Smooth muscle cell (in vitro differentiated cells): Measurements from ENCODE around the gene MYO1G. TPM values are rescaled to one million over a fixed set of nuclear protein-coding genes. Genes with fewer than 3 reads are reported as not detected.

Experiments
- DNase-seq: peaks from one replicate; lab custom pipeline; 2025; ENCODE audit not compliant: unreplicated experiment; lab: John Stamatoyannopoulos, UW
- H2AFZ ChIP-seq: fragments of 200-600 bp; sonication (generic); 2 replicates; pipeline ENCODE4 v1.6.0; 2016; ENCODE audit warnings: antibody characterized with exemption, low read depth, mild to moderate bottlenecking
- H3F3A ChIP-seq: fragments of 200-600 bp; sonication (generic); 2 replicates; pipeline ENCODE4 v1.6.0; 2017; ENCODE audit warnings: antibody characterized with exemption, low read depth
- H3K27ac ChIP-seq: fragments of 200-600 bp; sonication (generic); 2 replicates; pipeline ENCODE4 v1.5.1; 2016; ENCODE audit warnings: low read depth, mild to moderate bottlenecking
- H3K27me3 ChIP-seq: fragments of 200-600 bp; sonication (generic); 2 replicates; pipeline ENCODE4 v1.6.1; 2016; ENCODE audit warnings: low read depth, mild to moderate bottlenecking
- H3K36me3 ChIP-seq: fragments of 200-600 bp; sonication (generic); 2 replicates; pipeline ENCODE4 v1.5.1; 2016; ENCODE audit warnings: low read depth
- H3K4me1 ChIP-seq: fragments of 200-600 bp; sonication (generic); 2 replicates; pipeline ENCODE4 v1.5.1; 2016; ENCODE audit warnings: low read depth
- H3K4me2 ChIP-seq: fragments of 200-600 bp; sonication (generic); 2 replicates; pipeline ENCODE4 v1.6.0; 2016; ENCODE audit warnings: mild to moderate bottlenecking
- H3K4me3 ChIP-seq: fragments of 200-600 bp; sonication (generic); 2 replicates; pipeline ENCODE4 v1.5.1; 2016; ENCODE audit warnings: mild to moderate bottlenecking
- H3K79me2 ChIP-seq: fragments of 200-600 bp; sonication (generic); 2 replicates; pipeline ENCODE4 v1.6.0; 2016; ENCODE audit warnings: low read depth, mild to moderate bottlenecking
- H3K9ac ChIP-seq: fragments of 200-600 bp; sonication (generic); 2 replicates; pipeline ENCODE4 v1.6.0; 2016; ENCODE audit warnings: low read depth
- H3K9me3 ChIP-seq: fragments of 200-600 bp; sonication (generic); replicated peaks from 2 replicates; pipeline ENCODE4 v1.5.1; 2016; ENCODE audit warnings: low read depth
- H4K20me1 ChIP-seq: fragments of 200-600 bp; sonication (generic); 2 replicates; pipeline ENCODE4 v1.6.0; 2016; ENCODE audit warnings: low read depth
- WGBS: methylation state at CpG from one replicate; pipeline ENCODE4 v1.1.7; 2016; ENCODE audit warnings: low lambda C conversion rate; 5-methylcytosine and 5-hydroxymethylcytosine counted together
- polyA plus RNA-seq: library from polyadenylated mRNA; unstranded; fragments of >200 nt; fragmentation: Nextera tagmentation; extraction: Ambion mirVana; gene quantifications from 2 replicates; pipeline ENCODE4 v1.2.1, GENCODE V29; 2016
- total RNA-seq: library from RNA; depleted of rRNA; stranded (reverse); fragments of >200 nt; gene quantifications from 2 replicates; pipeline ENCODE4 v1.2.3, GENCODE V29; 2014
- TF ChIP-seq, protein P1 (sequence below): fragments of 200-600 bp; sonication (generic); IDR thresholded peaks from 2 replicates; pipeline ENCODE4 v1.5.1; 2017; ENCODE audit warnings: borderline replicate concordance, mild to moderate bottlenecking, antibody characterized with exemption; ENCODE audit not compliant: insufficient read depth, poor library complexity, severe bottlenecking

Gene MYO1G
- total and polyA plus RNA-seq, 2 experiments from 2014 or later, result 0.27 TPM; not detected in 1

GRCh38 chr7:44967571-44968446, 11.0 kb downstream of the MYO1G start:
- H3K9me3 ChIP-seq, result no peaks in the 10 kb centered on the region
- no peaks in the 10 kb centered on the region for H3K4me1 ChIP-seq
- TF ChIP-seq, protein P1, sequence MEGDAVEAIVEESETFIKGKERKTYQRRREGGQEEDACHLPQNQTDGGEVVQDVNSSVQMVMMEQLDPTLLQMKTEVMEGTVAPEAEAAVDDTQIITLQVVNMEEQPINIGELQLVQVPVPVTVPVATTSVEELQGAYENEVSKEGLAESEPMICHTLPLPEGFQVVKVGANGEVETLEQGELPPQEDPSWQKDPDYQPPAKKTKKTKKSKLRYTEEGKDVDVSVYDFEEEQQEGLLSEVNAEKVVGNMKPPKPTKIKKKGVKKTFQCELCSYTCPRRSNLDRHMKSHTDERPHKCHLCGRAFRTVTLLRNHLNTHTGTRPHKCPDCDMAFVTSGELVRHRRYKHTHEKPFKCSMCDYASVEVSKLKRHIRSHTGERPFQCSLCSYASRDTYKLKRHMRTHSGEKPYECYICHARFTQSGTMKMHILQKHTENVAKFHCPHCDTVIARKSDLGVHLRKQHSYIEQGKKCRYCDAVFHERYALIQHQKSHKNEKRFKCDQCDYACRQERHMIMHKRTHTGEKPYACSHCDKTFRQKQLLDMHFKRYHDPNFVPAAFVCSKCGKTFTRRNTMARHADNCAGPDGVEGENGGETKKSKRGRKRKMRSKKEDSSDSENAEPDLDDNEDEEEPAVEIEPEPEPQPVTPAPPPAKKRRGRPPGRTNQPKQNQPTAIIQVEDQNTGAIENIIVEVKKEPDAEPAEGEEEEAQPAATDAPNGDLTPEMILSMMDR, result peak; percentile 15
- H3K27me3 ChIP-seq, result peaks cover 6% of the 10 kb centered on the region
- no peaks in the 10 kb centered on the region for H3K79me2 ChIP-seq
- H3K4me3 ChIP-seq, result no peak overlapping the region
- WGBS, result 74% methylated on average over 18 of the region's 18 CpGs
- H3K9ac ChIP-seq, result no peak overlapping the region
- no peak overlapping the region for H2AFZ ChIP-seq
- no peak for DNase-seq
- no peak overlapping the region for H3K4me2 ChIP-seq
- H3K36me3 ChIP-seq, result no peaks in the 10 kb centered on the region
- H4K20me1 ChIP-seq, result no peaks in the 10 kb centered on the region
- no peaks in the 10 kb centered on the region for H3F3A ChIP-seq
- no peak overlapping the region for H3K27ac ChIP-seq

DNA sequence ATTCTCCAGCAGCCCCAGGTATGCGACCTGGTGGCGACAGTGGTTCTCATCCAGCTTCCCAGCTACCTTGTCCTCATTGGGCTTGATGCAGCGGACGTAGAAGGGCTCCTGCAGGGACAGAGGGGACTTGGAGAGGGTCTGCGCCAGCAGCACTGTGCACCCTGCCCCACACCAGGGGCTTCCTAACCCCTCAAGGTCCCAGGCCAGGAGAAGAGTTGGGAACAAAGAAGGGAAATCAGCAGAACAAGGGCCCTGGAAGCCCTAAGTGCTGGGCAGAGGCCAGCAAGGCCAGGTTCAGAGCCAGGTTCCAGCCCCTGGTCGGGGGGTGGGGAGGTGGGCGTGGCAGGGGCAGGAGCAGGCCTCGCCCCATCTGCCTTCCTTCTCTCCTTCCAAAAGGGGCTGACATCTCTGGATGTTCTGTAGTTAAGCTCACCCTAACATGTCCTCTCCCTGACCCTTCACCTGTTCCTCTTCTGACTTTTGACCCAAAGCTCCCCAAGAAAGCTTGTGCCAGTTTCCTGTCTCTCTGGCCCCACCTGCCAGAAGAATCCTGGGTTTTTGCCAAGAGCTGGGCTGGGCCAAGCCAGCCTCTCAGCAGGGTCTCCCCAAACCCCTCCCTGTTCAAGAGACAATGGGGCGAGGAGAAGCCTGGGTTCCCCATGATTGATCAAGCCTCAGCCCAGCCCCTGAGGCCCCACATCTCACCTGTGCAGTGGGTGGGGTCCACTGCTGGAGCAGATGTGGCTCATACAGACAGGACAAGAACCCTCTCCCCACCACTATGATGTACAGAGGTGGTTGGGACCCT, 11.9 kb downstream of the MYO1G start:
- Histone ChIP-seq H3K4me3 (no peak overlapping the region), H3K27me3 (peaks cover 14% of the 10 kb centered on the region), H3K4me2 (no peak overlapping the region), H3K9me3 (no peaks in the 10 kb centered on the region), H3F3A (no peaks in the 10 kb centered on the region), H3K27ac (no peak overlapping the region), H2AFZ (no peak overlapping the region), H4K20me1 (no peaks in the 10 kb centered on the region), H3K79me2 (no peaks in the 10 kb centered on the region), H3K36me3 (no peaks in the 10 kb centered on the region), H3K9ac (no peak overlapping the region), H3K4me1 (no peaks in the 10 kb centered on the region)
- WGBS, result 79% methylated on average over 9 of the region's 9 CpGs
- no peak for DNase-seq
- TF ChIP-seq, protein P1, result no peak

DNA sequence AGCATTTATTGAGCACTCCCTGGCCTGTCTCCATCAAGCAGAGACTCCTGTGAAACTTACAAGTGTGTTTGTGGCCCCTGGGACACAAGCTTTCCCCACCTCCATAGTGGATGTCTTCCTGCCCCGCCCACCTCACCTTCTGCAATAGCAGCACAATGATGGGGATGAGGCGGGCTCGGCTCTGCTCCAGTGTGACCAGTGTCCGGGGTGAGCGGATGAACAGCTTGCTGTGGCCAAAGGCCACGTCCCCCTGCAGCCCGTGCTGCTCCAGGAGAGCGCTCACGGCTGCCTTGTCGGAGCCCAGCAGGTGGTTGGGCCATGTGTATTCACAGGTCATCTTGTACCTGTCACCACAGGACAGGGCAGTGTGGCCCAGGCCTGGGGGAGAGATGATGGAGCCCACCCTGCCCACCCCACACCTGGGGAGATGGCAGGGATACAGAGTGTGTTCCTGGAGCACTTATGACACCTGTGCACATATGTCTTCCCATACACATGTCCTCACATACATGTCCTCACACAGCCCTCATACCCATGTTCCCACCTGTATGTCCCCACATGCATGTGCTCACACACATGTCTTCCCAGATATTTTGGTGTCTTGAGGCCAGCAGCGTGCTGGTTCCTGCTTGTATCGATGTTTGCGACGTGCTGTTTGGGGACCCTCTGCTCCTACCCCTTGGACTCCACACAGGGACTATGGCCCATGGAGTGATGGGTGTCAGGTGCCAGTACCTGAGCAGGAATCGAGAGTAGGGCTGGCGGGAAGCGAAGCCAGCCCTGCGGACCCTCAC, 12.7 kb downstream of the MYO1G start:
- H3K9me3 ChIP-seq, result no peaks in the 10 kb centered on the region
- no peaks in the 10 kb centered on the region for H4K20me1 ChIP-seq
- no peaks in the 10 kb centered on the region for H3K79me2 ChIP-seq
- DNase-seq, result no peak
- 93% methylated on average over 18 of the region's 18 CpGs for WGBS
- no peaks in the 10 kb centered on the region for H3F3A ChIP-seq
- no peak overlapping the region for H3K27ac ChIP-seq
- peaks cover 17% of the 10 kb centered on the region for H3K27me3 ChIP-seq
- H2AFZ ChIP-seq, result no peak overlapping the region
- no peak overlapping the region for H3K4me2 ChIP-seq
- H3K9ac ChIP-seq, result no peak overlapping the region
- H3K4me1 ChIP-seq, result no peaks in the 10 kb centered on the region
- no peak overlapping the region for H3K4me3 ChIP-seq
- no peaks in the 10 kb centered on the region for H3K36me3 ChIP-seq
- TF ChIP-seq, protein P1, result no peak
